ENCODE data around the gene OR11H6.

GRCh38 chr14:20209595-20209994, 13.9 kb upstream of the OR11H6 start:
- TF ChIP-seq CTCF (IDR thresholded peaks at IDR 0.05) (no peak), POLR2A (IDR thresholded peaks at IDR 0.05) (no peak)

All from right lobe of liver (tissue), 4 donors.